Pons (tissue), 1 donor: ENCODE measurements around the gene APOBEC3A.

ENCODE experiments used
- DNase-seq: peaks from one replicate; pipeline ENCODE4 v3.0.0-alpha.2; 2016; ENCODE audit warnings: low spot score

The APOBEC3A gene

DNA sequence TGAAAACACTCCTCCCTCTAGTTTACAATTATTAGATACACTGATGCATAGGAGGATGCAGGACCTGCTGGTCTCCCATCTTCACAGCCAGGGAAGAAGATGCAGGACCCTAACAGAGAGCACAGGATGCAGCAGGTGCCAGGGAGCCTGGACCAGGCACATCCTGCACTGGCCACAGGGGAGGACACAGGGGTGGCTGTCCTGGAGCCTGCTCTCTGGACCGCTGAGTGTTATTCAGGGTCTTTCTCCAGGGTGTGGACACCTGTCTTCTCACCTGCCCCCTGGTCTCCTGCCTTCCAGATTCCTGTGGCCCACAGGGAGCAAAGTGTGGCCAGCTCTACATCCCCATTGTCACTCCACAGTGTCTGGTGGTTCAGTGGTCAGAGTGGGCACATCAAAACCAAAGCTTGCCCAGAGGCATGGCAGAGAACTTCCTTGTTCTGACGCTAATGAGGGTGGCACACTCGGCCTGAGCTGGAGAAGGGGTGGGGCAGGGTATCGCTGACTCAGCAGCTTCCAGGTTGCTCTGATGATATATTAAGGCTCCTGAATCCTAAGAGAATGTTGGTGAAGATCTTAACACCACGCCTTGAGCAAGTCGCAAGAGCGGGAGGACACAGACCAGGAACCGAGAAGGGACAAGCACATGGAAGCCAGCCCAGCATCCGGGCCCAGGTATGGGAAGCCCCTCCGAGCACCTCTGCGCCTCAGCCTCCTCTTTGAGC lies at the start of gene APOBEC3A:
Gene APOBEC3A, plus strand, starts transcription at position 564 of the 725 bp plus-strand sequence. Its CDS starts 83 bp downstream, at position 647.
- DNase-seq = no peak

- no peak for DNase-seq
Observed at GRCh38 chr22:38907767-38908166, 49.6 kb upstream of the APOBEC3A start.

- no peak for DNase-seq
Observed at GRCh38 chr22:38911434-38911833, 46.0 kb upstream of the APOBEC3A start.

GRCh38 chr22:38919631-38920190 lies 37.7 kb upstream of the APOBEC3A start:
- DNase-seq = no peak

GRCh38 chr22:38921120-38921519 lies 36.3 kb upstream of the APOBEC3A start:
- no peak for DNase-seq

DNA sequence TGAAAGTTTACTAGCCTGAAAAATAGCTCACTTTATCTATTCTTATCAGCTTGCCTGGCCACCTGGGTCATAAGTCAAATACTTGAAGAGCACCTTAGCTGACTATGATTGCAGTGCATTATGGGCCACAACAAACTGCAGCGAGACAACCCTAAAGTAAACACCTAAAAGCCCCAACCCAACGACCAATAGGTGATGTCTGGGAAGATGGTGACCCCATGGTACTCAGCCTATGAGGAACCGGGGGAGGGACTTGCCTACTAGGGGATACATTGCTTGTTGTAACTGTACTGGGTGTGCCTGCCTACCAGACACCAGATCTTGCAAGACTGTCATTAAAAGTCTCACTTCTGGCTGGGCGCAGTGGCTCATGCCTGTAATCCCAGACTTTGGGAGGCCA lies 35.6 kb upstream of the APOBEC3A start:
- DNase-seq = no peak

- DNase-seq = peak; percentile 90
Observed at GRCh38 chr22:38923463-38924346, 33.7 kb upstream of the APOBEC3A start.

- peak; percentile 55 for DNase-seq
Observed at GRCh38 chr22:38924347-38924952, 33.0 kb upstream of the APOBEC3A start.

- DNase-seq = no peak
Observed at GRCh38 chr22:38925571-38926041, 31.8 kb upstream of the APOBEC3A start.

DNA sequence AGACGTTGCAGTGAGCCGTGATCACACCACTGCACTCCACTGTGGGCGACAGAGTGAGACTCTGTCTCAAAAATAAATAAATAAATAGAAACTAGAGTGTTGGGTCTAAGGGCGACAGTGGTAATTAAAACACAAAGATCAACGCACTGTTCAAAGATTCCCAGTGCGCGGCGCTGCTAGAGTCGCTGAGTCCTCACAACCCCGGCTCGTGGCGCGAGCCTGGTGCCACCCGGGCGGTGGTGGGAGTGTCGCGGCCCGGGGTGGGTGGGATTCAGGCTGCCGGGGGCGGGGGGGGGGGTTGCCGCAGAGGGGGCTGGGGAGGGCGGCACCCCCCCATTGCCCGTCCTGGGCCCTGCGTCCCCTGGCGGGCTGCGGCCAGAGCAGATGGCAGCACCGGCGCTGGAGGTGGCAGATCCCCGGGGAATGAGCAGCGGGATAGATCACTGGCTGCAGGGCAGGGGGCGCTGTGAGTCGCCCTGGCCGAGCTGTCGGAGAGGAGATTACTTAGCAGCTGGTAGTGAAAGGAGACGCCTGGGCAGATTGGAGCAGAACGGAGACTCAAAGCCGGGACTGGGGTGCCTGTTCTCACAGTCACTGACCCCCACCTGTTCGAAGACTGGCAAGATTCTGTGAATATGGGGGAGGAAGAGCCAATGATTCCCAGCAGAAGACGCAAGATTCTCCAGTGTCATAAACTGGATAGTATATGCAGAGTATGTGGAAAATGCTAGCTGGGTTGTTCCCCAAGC lies 30.2 kb upstream of the APOBEC3A start:
- DNase-seq = peak; percentile 67

- no peak for DNase-seq
Observed at GRCh38 chr22:38930512-38930911, 26.9 kb upstream of the APOBEC3A start.

GRCh38 chr22:38935023-38935422 lies 22.4 kb upstream of the APOBEC3A start:
- no peak for DNase-seq

DNA sequence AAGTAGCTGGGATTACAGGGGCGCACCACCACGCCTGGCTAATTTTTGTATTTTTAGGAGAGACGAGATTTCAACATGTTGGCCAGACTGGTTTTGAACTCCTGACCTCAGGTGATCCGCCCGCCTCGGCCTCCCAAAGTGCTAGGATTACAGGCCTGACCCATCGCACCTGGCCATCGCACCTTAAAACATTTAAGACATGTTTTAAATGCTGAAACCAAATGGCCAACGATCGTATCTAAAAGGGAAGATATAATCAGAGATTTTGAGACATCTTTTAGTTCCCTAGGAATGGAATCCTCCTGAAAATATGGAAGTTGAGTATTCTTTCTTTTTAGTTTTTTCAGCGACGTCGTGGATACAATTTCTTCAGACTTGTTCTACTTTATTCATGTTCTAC lies 21.8 kb upstream of the APOBEC3A start:
- DNase-seq = no peak

- DNase-seq = no peak
Observed at GRCh38 chr22:38936562-38936961, 20.8 kb upstream of the APOBEC3A start.

- no peak for DNase-seq
Observed at GRCh38 chr22:38937036-38937435, 20.4 kb upstream of the APOBEC3A start.

DNA sequence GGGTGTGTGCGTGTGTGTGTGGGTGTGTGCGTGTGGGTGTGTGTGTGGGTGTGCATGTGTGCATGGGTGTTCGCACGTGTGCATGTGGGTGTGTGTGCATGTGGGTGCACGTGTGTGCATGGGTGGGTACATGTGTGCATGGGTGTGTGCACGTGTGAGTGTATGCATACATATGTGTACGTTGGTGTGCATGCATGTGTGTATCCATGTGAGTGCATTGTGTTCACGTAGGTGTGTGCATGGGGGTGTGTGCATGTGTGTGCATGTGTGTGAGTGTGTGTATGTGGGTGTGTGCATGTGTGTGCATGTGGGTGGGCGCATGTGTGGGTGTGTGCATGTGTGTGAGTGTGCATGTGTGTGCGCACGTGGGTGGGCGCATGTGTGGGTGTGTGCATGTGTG lies 19.9 kb upstream of the APOBEC3A start:
- no peak for DNase-seq

DNA sequence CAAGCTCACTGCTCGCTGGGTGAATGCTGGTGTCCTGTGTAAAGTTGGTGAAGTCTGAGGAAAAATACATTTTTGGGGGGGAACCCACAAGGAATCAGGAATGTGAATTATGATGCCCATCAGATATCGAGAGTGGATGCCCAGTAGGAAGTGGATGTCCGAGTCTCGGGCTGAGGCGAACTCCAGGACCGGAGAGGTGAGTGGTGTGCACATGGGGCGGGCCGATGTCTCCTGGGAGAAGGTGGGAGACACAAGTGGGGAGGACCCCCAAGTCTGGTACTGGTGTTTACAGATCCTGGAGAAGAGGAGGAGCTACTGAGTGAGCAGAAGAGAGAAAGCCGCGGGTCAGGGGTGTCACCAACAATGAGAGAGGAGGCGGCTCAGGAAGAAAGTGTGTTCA lies 19.2 kb upstream of the APOBEC3A start:
- DNase-seq = no peak

DNA sequence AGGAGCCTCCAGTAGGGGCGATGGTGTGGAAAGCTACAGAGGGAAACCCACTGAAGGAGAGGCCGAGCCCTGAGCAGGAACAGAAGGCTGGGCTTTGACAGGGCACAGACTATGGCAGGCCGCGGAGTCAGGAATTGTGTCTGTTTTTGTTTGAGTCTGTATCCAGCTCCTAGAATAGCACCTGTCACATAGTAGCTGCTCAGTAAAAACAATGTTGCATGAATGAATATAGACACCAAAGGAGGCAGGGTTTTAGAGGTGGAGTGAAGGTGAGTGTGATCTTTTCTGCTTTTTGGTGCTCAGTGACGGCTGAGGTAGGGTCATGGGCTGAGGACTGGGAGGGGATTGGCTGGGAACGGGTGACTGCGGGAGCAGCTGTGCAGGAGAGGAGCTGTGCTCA lies 18.5 kb upstream of the APOBEC3A start:
- no peak for DNase-seq

DNA sequence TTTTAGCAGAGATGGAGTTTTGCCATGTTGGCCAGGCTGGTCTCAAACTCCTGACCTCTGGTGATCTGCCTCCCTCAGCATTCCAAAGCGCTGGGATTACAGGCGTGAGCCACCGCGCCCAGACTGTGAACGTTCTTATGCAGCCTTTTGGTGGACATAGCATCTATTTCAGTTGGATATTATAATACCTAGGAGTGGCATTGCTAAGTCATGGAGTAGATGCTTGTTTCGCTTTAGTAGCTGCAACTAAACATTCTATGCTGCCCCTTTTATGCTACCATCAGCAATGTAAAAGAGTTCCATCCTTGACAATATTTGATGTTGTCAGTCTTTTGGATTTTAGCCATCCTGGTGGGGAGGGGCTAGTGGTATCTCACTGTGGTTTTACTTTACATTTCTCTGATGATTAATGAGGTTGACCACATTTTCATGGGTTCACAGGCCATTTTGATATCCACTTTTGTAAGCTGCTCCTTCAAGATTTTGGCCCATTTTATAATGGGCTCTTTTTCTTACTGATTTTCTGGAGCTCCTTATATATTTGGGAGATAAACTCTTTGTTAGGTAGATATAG lies 16.5 kb upstream of the APOBEC3A start:
- DNase-seq = no peak

DNA sequence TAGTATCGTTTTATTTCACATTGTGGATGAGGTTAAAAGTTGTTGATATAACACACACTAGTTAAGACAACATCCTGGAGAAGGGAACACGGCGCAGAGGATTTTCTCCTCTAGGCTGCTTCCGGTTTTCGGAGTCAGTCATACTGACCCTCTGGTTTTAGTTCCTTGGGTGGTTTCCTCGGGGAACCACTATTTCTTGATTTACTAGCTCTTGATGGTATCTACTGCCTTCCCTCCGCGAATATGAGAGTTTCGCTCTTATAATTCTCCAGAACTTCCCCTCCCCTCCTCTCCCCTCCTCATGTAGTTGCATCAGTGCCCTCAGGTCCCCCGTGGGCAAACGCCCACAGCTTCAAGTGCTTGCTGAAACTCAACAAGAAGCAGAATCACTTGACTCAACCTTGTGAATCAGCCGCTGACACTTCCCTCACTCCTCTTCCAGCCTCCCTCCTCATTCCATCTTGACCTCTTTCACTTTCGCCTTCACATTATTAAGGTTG lies 15.9 kb upstream of the APOBEC3A start:
- DNase-seq = peak; percentile 71

DNA sequence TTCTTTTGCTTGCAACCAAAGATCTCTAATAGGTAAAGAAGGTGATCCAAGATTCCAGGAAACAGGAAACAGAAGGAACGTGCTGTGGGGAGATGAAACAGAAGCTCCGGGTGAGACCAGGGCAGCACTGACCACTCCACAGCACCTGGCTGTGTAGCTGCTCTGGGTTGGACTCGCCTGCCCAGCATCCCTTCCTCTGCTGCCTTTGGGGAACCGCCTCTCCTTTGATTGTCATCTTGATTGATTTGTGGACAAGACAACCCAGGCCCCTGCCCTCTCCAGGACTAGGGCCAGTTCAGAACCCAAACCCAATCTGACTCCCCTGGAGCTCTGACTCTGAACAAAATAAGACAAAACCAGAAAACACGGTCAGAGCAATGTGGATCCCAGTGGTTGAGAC lies 14.7 kb upstream of the APOBEC3A start:
- no peak for DNase-seq
